ENCODE measurements around the gene RIBC2. TPM values are rescaled to one million over a fixed set of nuclear protein-coding genes. Genes with fewer than 3 reads are reported as not detected.

Gene RIBC2
- total and polyA plus RNA-seq, 2 of the 13 experiments (the other 11 are each of a cell fraction or from before 2014, with no cell fraction given) = 0.55 TPM; not detected in 1

DNA sequence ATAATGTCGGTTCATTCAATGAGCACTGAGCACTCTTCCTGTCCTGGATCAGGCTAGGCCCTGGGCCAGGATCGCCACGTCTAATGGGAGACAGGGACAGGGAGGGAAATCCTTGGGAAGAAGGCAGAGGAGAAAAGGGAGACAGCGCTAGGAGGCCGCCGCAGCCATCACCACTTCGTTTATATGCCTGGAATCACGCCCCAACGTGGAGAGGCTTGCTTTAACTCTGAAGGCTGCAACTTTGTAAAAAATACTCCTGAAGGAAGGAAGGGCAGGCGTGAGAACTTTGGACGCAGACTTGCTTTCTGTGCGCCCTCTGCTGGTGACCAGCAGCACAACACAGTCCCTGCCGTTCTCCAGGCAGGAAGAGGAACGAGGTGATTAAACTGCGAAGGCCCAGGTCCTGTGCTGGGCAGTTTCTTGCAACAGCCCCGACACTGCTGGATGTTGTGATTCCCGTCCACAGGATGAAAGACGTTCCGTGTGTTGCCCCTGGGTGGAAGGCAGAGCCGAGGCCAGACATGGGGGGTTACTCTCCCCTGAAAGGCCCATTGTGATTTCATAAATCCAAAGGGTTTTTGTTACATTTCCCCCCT, 22.1 kb downstream of the RIBC2 start (continued):
- TF ChIP-seq ATF4 (CRISPR knock-in tag; IDR thresholded peaks at IDR 0.05) (no peak), RXRB (CRISPR knock-in tag; IDR thresholded peaks at IDR 0.05; ENCODE audit: borderline replicate concordance) (peak; percentile 72; the same call in 1 of the 2 replicates), ZNF850 (CRISPR knock-in tag; conservative IDR thresholded peaks at IDR 0.05) (peak; percentile 67; the same call in 1 of the 2 replicates), ZNF605 (CRISPR knock-in tag; IDR thresholded peaks at IDR 0.05) (peak; percentile 41; the same call in 1 of the 2 replicates), NFE2 (CRISPR knock-in tag; IDR thresholded peaks at IDR 0.05) (no peak), PPARG (CRISPR knock-in tag; conservative IDR thresholded peaks at IDR 0.05) (0 out of 2 replicates have a peak, but pooled peaks have one; percentile 19), BCL3 (CRISPR knock-in tag; IDR thresholded peaks at IDR 0.05) (no peak), ZBTB25 (CRISPR knock-in tag; IDR thresholded peaks at IDR 0.05) (peak; percentile 51; the same call in 1 of the 2 replicates), MAZ (IDR thresholded peaks at IDR 0.05; ENCODE audit: borderline replicate concordance, low read depth, low read length) (no peak), MAZ (CRISPR knock-in tag; IDR thresholded peaks at IDR 0.05; ENCODE audit: low read depth) (peak; percentile 52; the same call in 1 of the 2 replicates), ELF1 (CRISPR knock-in tag; IDR thresholded peaks at IDR 0.05) (peak; percentile 47; the same call in 1 of the 2 replicates), ZFP36L2 (CRISPR knock-in tag; IDR thresholded peaks at IDR 0.05) (no peak), ZNF256 (CRISPR knock-in tag; conservative IDR thresholded peaks at IDR 0.05) (0 out of 2 replicates have a peak, but pooled peaks have one; percentile 29), ARNTL (CRISPR knock-in tag; IDR thresholded peaks at IDR 0.05) (no peak), SOX6 (IDR thresholded peaks at IDR 0.05) (no peak), SOX6 (CRISPR knock-in tag; IDR thresholded peaks at IDR 0.05) (peak; percentile 53; the same call in 1 of the 2 replicates), ESRRA (CRISPR knock-in tag; IDR thresholded peaks at IDR 0.05; ENCODE audit: low read depth) (0 out of 2 replicates have a peak, but pooled peaks have one; percentile 37), ZNF609 (CRISPR knock-in tag; IDR thresholded peaks at IDR 0.05; ENCODE audit: borderline replicate concordance) (peak; percentile 33; the same call in 1 of the 2 replicates), KDM5B (CRISPR knock-in tag; IDR thresholded peaks at IDR 0.05; ENCODE audit: borderline replicate concordance) (peak; percentile 38; the same call in 1 of the 2 replicates)
- TF ChIP-seq, protein P1, sequence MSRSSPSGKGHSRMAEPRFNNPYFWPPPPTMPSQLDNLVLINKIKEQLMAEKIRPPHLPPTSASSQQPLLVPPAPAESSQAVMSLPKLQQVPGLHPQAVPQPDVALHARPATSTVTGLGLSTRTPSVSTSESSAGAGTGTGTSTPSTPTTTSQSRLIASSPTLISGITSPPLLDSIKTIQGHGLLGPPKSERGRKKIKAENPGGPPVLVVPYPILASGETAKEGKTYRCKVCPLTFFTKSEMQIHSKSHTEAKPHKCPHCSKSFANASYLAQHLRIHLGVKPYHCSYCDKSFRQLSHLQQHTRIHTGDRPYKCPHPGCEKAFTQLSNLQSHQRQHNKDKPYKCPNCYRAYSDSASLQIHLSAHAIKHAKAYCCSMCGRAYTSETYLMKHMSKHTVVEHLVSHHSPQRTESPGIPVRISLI (CRISPR knock-in tag; IDR thresholded peaks at IDR 0.05; ENCODE audit: borderline replicate concordance) = peak; percentile 64; the same call in 1 of the 2 replicates

Data from HepG2 (cell line).